GM19351 (cell line): Measurements from ENCODE around the gene IMPDH1.

Experiments used
- ATAC-seq: cut with Tn5 transposase; IDR thresholded peaks from one replicate; pipeline ENCODE4 v1.9.1; 2021; ENCODE audit warnings: mild to moderate bottlenecking, moderate library complexity; ENCODE audit not compliant: unreplicated experiment

The IMPDH1 gene

GRCh38 chr7:128406314-128407232 is 3.2 kb downstream of the IMPDH1 start:
- no peak for ATAC-seq

GRCh38 chr7:128405471-128406313 is 4.1 kb downstream of the IMPDH1 start:
- ATAC-seq = peak; percentile 23

- no peak for ATAC-seq
Measured at GRCh38 chr7:128404886-128405470, 4.8 kb downstream of the IMPDH1 start.

GRCh38 chr7:128404143-128404681 is 5.6 kb downstream of the IMPDH1 start:
- no peak for ATAC-seq

GRCh38 chr7:128403676-128404075 is 6.1 kb downstream of the IMPDH1 start:
- no peak for ATAC-seq

- ATAC-seq = no peak
Measured at GRCh38 chr7:128402356-128402755, 7.4 kb downstream of the IMPDH1 start.

GRCh38 chr7:128400566-128400965 is 9.2 kb downstream of the IMPDH1 start:
- no peak for ATAC-seq

GRCh38 chr7:128399991-128400390 is 9.8 kb downstream of the IMPDH1 start:
- ATAC-seq = no peak

GRCh38 chr7:128398841-128399135 is 11.0 kb downstream of the IMPDH1 start:
- peak; percentile 16 for ATAC-seq

- ATAC-seq = peak; percentile 57
Measured at GRCh38 chr7:128398016-128398840, 11.6 kb downstream of the IMPDH1 start.

- ATAC-seq = no peak
Measured at GRCh38 chr7:128396357-128396756, 13.4 kb downstream of the IMPDH1 start.

GRCh38 chr7:128395748-128396147 is 14.0 kb downstream of the IMPDH1 start:
- ATAC-seq = no peak

GRCh38 chr7:128394904-128395496 is 14.8 kb downstream of the IMPDH1 start:
- ATAC-seq = no peak

- ATAC-seq = no peak
Measured at GRCh38 chr7:128393526-128394330, 16.1 kb downstream of the IMPDH1 start.

GRCh38 chr7:128392446-128393327 is 17.1 kb downstream of the IMPDH1 start:
- no peak for ATAC-seq

- no peak for ATAC-seq
Measured at GRCh38 chr7:128391805-128392204, 18.0 kb downstream of the IMPDH1 start.

GRCh38 chr7:128390871-128391565 is 18.8 kb downstream of the IMPDH1 start:
- ATAC-seq = no peak
